Astrocyte of the spinal cord (primary cell): ENCODE results near the gene KIF25.

ENCODE experiments used
- DNase-seq: peaks from one replicate; pipeline ENCODE4 v3.0.0; 2011; ENCODE audit warnings: low read depth, low spot score
- H3K4me3 ChIP-seq: 2 replicates; pipeline ENCODE4 v1.5.1; 2011; ENCODE audit warnings: low read depth, mild to moderate bottlenecking, low read length, moderate library complexity
- in situ Hi-C: cut with HindIII; loops from 2 replicates; pipeline ENCODE4 v1.10.0; 2017; ENCODE audit warnings: low sequenced_read_pairs
- TF ChIP-seq, protein P1 (sequence below): IDR thresholded peaks from 2 replicates; pipeline ENCODE4 v1.5.1; 2012; ENCODE audit warnings: low read depth, mild to moderate bottlenecking, low read length, inconsistent platforms

The KIF25 gene

GRCh38 chr6:168078175-168078942 lies 80.9 kb downstream of the KIF25 start:
- no peak overlapping the region for H3K4me3 ChIP-seq
- TF ChIP-seq, protein P1, sequence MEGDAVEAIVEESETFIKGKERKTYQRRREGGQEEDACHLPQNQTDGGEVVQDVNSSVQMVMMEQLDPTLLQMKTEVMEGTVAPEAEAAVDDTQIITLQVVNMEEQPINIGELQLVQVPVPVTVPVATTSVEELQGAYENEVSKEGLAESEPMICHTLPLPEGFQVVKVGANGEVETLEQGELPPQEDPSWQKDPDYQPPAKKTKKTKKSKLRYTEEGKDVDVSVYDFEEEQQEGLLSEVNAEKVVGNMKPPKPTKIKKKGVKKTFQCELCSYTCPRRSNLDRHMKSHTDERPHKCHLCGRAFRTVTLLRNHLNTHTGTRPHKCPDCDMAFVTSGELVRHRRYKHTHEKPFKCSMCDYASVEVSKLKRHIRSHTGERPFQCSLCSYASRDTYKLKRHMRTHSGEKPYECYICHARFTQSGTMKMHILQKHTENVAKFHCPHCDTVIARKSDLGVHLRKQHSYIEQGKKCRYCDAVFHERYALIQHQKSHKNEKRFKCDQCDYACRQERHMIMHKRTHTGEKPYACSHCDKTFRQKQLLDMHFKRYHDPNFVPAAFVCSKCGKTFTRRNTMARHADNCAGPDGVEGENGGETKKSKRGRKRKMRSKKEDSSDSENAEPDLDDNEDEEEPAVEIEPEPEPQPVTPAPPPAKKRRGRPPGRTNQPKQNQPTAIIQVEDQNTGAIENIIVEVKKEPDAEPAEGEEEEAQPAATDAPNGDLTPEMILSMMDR: no peak
- no peak for DNase-seq
- in situ Hi-C loops: no loop called here

- TF ChIP-seq, protein P1: no peak
- no peak within 1 kb of the TSS for H3K4me3 ChIP-seq
- no peak for DNase-seq
- in situ Hi-C loops: no loop called here
These were observed 81.5 kb downstream of the KIF25 start, which contains the start of gene FRMD1 for GRCh38 chr6:168078943-168079405. TSS of gene FRMD1 (minus strand) at chr6:168079212. CDS start at chr6:168079094, 118 bp downstream.

GRCh38 chr6:168080393-168081077 lies 83.1 kb downstream of the KIF25 start:
- in situ Hi-C loops: no loop called here
- DNase-seq: no peak
- no peak overlapping the region for H3K4me3 ChIP-seq
- TF ChIP-seq, protein P1: no peak

- in situ Hi-C loops: no loop called here
- DNase-seq: no peak
- TF ChIP-seq, protein P1: no peak
- no peak overlapping the region for H3K4me3 ChIP-seq
These were observed 84.5 kb downstream of the KIF25 start for GRCh38 chr6:168081858-168082546.

GRCh38 chr6:168082860-168083513 lies 85.5 kb downstream of the KIF25 start:
- no peak overlapping the region for H3K4me3 ChIP-seq
- TF ChIP-seq, protein P1: no peak
- in situ Hi-C loops: no loop called here
- no peak for DNase-seq

- TF ChIP-seq, protein P1: no peak
- in situ Hi-C loops: no loop called here
- H3K4me3 ChIP-seq: no peak overlapping the region
- no peak for DNase-seq
These were observed 86.0 kb downstream of the KIF25 start for GRCh38 chr6:168083514-168083885.
